HepG2 (cell line): Measurements from ENCODE around the gene NT5DC2. TPM values are rescaled to one million over a fixed set of nuclear protein-coding genes. Genes with fewer than 3 reads are reported as not detected.

Experiments
- CBX1 ChIP-seq: IDR thresholded peaks from one replicate; pipeline ENCODE4 v1.6.1; 2016; ENCODE audit warnings: antibody characterized with exemption, low read depth
- DZIP1 ChIP-seq: sonication (generic); formaldehyde crosslinking; IDR thresholded peaks from 2 replicates; pipeline ENCODE4 v1.5.0; 2020; ENCODE audit warnings: mild to moderate bottlenecking, missing genetic modification reagents
- NR1H2 ChIP-seq: sonication (generic); formaldehyde crosslinking; IDR thresholded peaks from 2 replicates; pipeline ENCODE4 v1.8.1; 2022; ENCODE audit warnings: low read depth, missing genetic modification reagents, borderline replicate concordance
- PHF5A ChIP-seq: IDR thresholded peaks from one replicate; pipeline ENCODE4 v1.6.1; 2018; ENCODE audit warnings: low read depth, missing genetic modification reagents; ENCODE audit not compliant: unreplicated experiment
- SMYD3 ChIP-seq: sonication (generic); formaldehyde crosslinking; IDR thresholded peaks from 2 replicates; pipeline ENCODE4 v1.8.1; 2023; ENCODE audit warnings: mild to moderate bottlenecking, missing genetic modification reagents
- SUZ12 ChIP-seq: fragments of 150-350 bp; IDR thresholded peaks from 2 replicates; pipeline ENCODE4 v1.6.1; 2014; ENCODE audit warnings: low read depth, low read length
- THYN1 ChIP-seq: sonication (generic); formaldehyde crosslinking; IDR thresholded peaks from 2 replicates; pipeline ENCODE4 v1.8.1; 2023; ENCODE audit warnings: low read depth, mild to moderate bottlenecking, moderate library complexity, missing genetic modification reagents, borderline replicate concordance
- ZBTB38 ChIP-seq: sonication (generic); formaldehyde crosslinking; IDR thresholded peaks from 2 replicates; pipeline ENCODE4 v1.5.1; 2020; ENCODE audit warnings: mild to moderate bottlenecking, missing genetic modification reagents
- ZBTB39 ChIP-seq: sonication (generic); formaldehyde crosslinking; IDR thresholded peaks from 2 replicates; pipeline ENCODE4 v1.5.0; 2020; ENCODE audit warnings: missing genetic modification reagents
- ZFYVE20 ChIP-seq: sonication (generic); formaldehyde crosslinking; IDR thresholded peaks from 2 replicates; pipeline ENCODE4 v1.8.0; 2023; ENCODE audit warnings: low read depth, mild to moderate bottlenecking, moderate library complexity, missing genetic modification reagents, borderline replicate concordance
- ZMAT3 ChIP-seq: sonication (generic); formaldehyde crosslinking; conservative IDR thresholded peaks from 2 replicates; pipeline ENCODE4 v1.7.0; 2021; ENCODE audit warnings: missing genetic modification reagents
- ZNF10 ChIP-seq: sonication (generic); formaldehyde crosslinking; IDR thresholded peaks from 2 replicates; pipeline ENCODE4 v1.4.0; 2020; ENCODE audit warnings: mild to moderate bottlenecking, low read depth, missing genetic modification reagents, borderline replicate concordance
- ZNF260 ChIP-seq: sonication (generic); formaldehyde crosslinking; IDR thresholded peaks from 2 replicates; pipeline ENCODE4 v1.4.0; 2020; ENCODE audit warnings: missing genetic modification reagents, low read depth, mild to moderate bottlenecking, borderline replicate concordance
- polyA plus RNA-seq, 8 experiments: library from polyadenylated mRNA; depleted of rRNA in 3 of 8; stranded (reverse) in 7 of 8; unstranded in 1 of 8; fragments of >200 nt; fragmentation: Illumina TruSeq in 4 of 8; extraction: Trizol in 4 of 8; gene quantifications; 2 replicates each; pipeline versions ENCODE4 v1.2.1 to v1.2.3, GENCODE V29; 2011 to 2016; ENCODE audit warnings: low read depth in 4 of 8, missing spikeins in 1 of 8, mixed read lengths in 1 of 8; ENCODE audit not compliant: insufficient read depth in 1 of 8
- total RNA-seq, 5 experiments: library from RNA; depleted of rRNA; stranded (reverse); fragments of >200 nt; fragmentation: Illumina TruSeq; extraction: Trizol; gene quantifications; 2 replicates each; pipeline ENCODE4 v1.2.3, GENCODE V29; 2016; ENCODE audit warnings: low read depth in 1 of 5
- TF ChIP-seq, protein P1 (sequence below): sonication (generic); formaldehyde crosslinking; IDR thresholded peaks from 2 replicates; pipeline ENCODE4 v1.4.0; 2020; ENCODE audit warnings: missing genetic modification reagents
- TF ChIP-seq, protein P2 (sequence below): sonication (generic); formaldehyde crosslinking; IDR thresholded peaks from 2 replicates; pipeline ENCODE4 v1.8.1; 2023; ENCODE audit warnings: mild to moderate bottlenecking, missing genetic modification reagents, borderline replicate concordance
- TF ChIP-seq, protein P3 (sequence below): sonication (generic); formaldehyde crosslinking; IDR thresholded peaks from 2 replicates; pipeline ENCODE4 v1.4.0; 2020; ENCODE audit warnings: missing genetic modification reagents, mild to moderate bottlenecking, borderline replicate concordance
- TF ChIP-seq, protein P4 (sequence below): sonication (generic); formaldehyde crosslinking; IDR thresholded peaks from 2 replicates; pipeline ENCODE4 v1.5.0; 2020; ENCODE audit warnings: missing genetic modification reagents

NT5DC2 gene
- total and polyA plus RNA-seq, 2 of the 13 experiments (the other 11 are each of a cell fraction or from before 2014, with no cell fraction given), result 131 to 240 TPM

- TF ChIP-seq, protein P1, sequence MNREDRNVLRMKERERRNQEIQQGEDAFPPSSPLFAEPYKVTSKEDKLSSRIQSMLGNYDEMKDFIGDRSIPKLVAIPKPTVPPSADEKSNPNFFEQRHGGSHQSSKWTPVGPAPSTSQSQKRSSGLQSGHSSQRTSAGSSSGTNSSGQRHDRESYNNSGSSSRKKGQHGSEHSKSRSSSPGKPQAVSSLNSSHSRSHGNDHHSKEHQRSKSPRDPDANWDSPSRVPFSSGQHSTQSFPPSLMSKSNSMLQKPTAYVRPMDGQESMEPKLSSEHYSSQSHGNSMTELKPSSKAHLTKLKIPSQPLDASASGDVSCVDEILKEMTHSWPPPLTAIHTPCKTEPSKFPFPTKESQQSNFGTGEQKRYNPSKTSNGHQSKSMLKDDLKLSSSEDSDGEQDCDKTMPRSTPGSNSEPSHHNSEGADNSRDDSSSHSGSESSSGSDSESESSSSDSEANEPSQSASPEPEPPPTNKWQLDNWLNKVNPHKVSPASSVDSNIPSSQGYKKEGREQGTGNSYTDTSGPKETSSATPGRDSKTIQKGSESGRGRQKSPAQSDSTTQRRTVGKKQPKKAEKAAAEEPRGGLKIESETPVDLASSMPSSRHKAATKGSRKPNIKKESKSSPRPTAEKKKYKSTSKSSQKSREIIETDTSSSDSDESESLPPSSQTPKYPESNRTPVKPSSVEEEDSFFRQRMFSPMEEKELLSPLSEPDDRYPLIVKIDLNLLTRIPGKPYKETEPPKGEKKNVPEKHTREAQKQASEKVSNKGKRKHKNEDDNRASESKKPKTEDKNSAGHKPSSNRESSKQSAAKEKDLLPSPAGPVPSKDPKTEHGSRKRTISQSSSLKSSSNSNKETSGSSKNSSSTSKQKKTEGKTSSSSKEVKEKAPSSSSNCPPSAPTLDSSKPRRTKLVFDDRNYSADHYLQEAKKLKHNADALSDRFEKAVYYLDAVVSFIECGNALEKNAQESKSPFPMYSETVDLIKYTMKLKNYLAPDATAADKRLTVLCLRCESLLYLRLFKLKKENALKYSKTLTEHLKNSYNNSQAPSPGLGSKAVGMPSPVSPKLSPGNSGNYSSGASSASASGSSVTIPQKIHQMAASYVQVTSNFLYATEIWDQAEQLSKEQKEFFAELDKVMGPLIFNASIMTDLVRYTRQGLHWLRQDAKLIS, result no peak
- TF ChIP-seq ZFYVE20 (CRISPR knock-in tag), result no peak
- no peak for TF ChIP-seq ZNF260 (CRISPR knock-in tag)
- TF ChIP-seq, protein P2, sequence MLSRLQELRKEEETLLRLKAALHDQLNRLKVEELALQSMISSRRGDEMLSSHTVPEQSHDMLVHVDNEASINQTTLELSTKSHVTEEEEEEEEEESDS, result no peak
- TF ChIP-seq SUZ12, result no peak
- TF ChIP-seq CBX1, result no peak
- TF ChIP-seq ZNF10 (CRISPR knock-in tag), result no peak
- TF ChIP-seq NR1H2 (CRISPR knock-in tag), result no peak
- TF ChIP-seq, protein P3, sequence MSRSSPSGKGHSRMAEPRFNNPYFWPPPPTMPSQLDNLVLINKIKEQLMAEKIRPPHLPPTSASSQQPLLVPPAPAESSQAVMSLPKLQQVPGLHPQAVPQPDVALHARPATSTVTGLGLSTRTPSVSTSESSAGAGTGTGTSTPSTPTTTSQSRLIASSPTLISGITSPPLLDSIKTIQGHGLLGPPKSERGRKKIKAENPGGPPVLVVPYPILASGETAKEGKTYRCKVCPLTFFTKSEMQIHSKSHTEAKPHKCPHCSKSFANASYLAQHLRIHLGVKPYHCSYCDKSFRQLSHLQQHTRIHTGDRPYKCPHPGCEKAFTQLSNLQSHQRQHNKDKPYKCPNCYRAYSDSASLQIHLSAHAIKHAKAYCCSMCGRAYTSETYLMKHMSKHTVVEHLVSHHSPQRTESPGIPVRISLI (CRISPR knock-in tag), result no peak
- TF ChIP-seq ZBTB38 (CRISPR knock-in tag), result peak; percentile 48; the same call in 1 of the 2 replicates
- TF ChIP-seq PHF5A (CRISPR knock-in tag), result no peak
- TF ChIP-seq DZIP1 (CRISPR knock-in tag), result no peak
- TF ChIP-seq ZMAT3 (CRISPR knock-in tag), result no peak; the same call in 1 of the 2 replicates
- TF ChIP-seq SMYD3 (CRISPR knock-in tag), result no peak
- no peak for TF ChIP-seq THYN1 (CRISPR knock-in tag)
- no peak for TF ChIP-seq ZBTB39
- TF ChIP-seq, protein P4, sequence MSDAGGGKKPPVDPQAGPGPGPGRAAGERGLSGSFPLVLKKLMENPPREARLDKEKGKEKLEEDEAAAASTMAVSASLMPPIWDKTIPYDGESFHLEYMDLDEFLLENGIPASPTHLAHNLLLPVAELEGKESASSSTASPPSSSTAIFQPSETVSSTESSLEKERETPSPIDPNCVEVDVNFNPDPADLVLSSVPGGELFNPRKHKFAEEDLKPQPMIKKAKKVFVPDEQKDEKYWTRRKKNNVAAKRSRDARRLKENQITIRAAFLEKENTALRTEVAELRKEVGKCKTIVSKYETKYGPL (CRISPR knock-in tag), result no peak
Observed at GRCh38 chr3:52534281-52535183, 875 bp upstream of the NT5DC2 start (continued).
